ENCODE results near the gene C1orf35.

DNA sequence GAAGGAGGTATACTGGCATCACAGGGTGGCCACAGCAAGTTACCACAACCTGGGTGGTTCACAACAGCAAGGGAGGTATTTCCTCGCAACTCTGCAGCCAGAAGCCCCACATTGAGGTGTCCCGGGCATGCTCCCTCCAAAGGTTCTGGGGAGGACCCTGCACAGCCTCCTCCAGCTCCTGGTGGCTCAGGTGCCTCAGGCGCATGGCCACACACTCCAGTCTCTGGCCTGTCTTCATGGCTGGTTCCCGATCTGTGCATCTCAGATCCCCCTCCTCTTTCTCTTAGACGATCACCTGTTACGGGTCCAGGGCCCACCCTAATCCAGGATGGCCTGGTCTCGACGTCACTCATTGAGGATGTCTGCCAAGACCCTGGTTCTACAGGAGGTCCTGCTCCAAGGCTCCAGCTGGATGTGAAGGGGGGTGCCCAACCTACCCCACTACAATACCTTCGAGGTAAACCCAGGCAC lies 27.3 kb downstream of the C1orf35 start:
- TF ChIP-seq CTCF (IDR thresholded peaks at IDR 0.05) (no peak), POLR2A (IDR thresholded peaks at IDR 0.05) (no peak), POLR2AphosphoS5 (IDR thresholded peaks at IDR 0.05; ENCODE audit: insufficient read depth in 1 of 2, low read depth in 1 of 2) (no peak)
